ENCODE data around the gene MAP3K20.
"Not testable (repeated sequence)": the region's sequence is repeated elsewhere in the genome, so short reads cannot be mapped to it uniquely, and the experiment has no call there.

Gene MAP3K20

GRCh38 chr2:173193925-173194324 lies 118.3 kb downstream of the MAP3K20 start:
- no peak for DNase-seq (ENCODE audit: low read depth in 3 of 3, low spot score in 1 of 3)

- DNase-seq (ENCODE audit: low read depth in 3 of 3, low spot score in 1 of 3): no peak
Observed at GRCh38 chr2:173195100-173195499, 119.5 kb downstream of the MAP3K20 start.

- DNase-seq (ENCODE audit: low read depth in 3 of 3, low spot score in 1 of 3): no peak
Observed at GRCh38 chr2:173196080-173196479, 120.4 kb downstream of the MAP3K20 start.

- DNase-seq (ENCODE audit: low read depth in 3 of 3, low spot score in 1 of 3): no peak
Observed at GRCh38 chr2:173196638-173197037, 121.0 kb downstream of the MAP3K20 start.

GRCh38 chr2:173198327-173198726 lies 122.7 kb downstream of the MAP3K20 start:
- DNase-seq (ENCODE audit: low read depth in 3 of 3, low spot score in 1 of 3): no peak

GRCh38 chr2:173199294-173199693 lies 123.6 kb downstream of the MAP3K20 start:
- no peak for DNase-seq (ENCODE audit: low read depth in 3 of 3, low spot score in 1 of 3)

GRCh38 chr2:173202570-173202969 lies 126.9 kb downstream of the MAP3K20 start:
- no peak for DNase-seq (ENCODE audit: low read depth in 3 of 3, low spot score in 1 of 3)

- DNase-seq (ENCODE audit: low read depth in 3 of 3, low spot score in 1 of 3): no peak
Observed at GRCh38 chr2:173204316-173204715, 128.7 kb downstream of the MAP3K20 start.

GRCh38 chr2:173205375-173205774 lies 129.7 kb downstream of the MAP3K20 start:
- DNase-seq (ENCODE audit: low read depth in 3 of 3, low spot score in 1 of 3): no peak

GRCh38 chr2:173207124-173207523 lies 131.5 kb downstream of the MAP3K20 start:
- DNase-seq (ENCODE audit: low read depth in 3 of 3, low spot score in 1 of 3): not testable (repeated sequence)

- DNase-seq (ENCODE audit: low read depth in 3 of 3, low spot score in 1 of 3): peak in 1 of 3 donors; percentile 0
Observed at GRCh38 chr2:173210270-173211196, 134.9 kb downstream of the MAP3K20 start.

- DNase-seq (ENCODE audit: low read depth in 3 of 3, low spot score in 1 of 3): no peak
Observed at GRCh38 chr2:173213181-173213580, 137.5 kb downstream of the MAP3K20 start.

- DNase-seq (ENCODE audit: low read depth in 3 of 3, low spot score in 1 of 3): no peak
Observed at GRCh38 chr2:173214213-173214612, 138.6 kb downstream of the MAP3K20 start.

GRCh38 chr2:173215316-173215715 lies 139.7 kb downstream of the MAP3K20 start:
- no peak for DNase-seq (ENCODE audit: low read depth in 3 of 3, low spot score in 1 of 3)

GRCh38 chr2:173216051-173216450 lies 140.4 kb downstream of the MAP3K20 start:
- no peak for DNase-seq (ENCODE audit: low read depth in 3 of 3, low spot score in 1 of 3)

GRCh38 chr2:173216668-173217067 lies 141.0 kb downstream of the MAP3K20 start:
- DNase-seq (ENCODE audit: low read depth in 3 of 3, low spot score in 1 of 3): no peak

GRCh38 chr2:173217116-173217840 lies 141.6 kb downstream of the MAP3K20 start:
- no peak for DNase-seq (ENCODE audit: low read depth in 3 of 3, low spot score in 1 of 3)

GRCh38 chr2:173218326-173219056 lies 142.8 kb downstream of the MAP3K20 start:
- DNase-seq (ENCODE audit: low read depth in 3 of 3, low spot score in 1 of 3): no peak

- DNase-seq (ENCODE audit: low read depth in 3 of 3, low spot score in 1 of 3): no peak
Observed at GRCh38 chr2:173221132-173221695, 145.6 kb downstream of the MAP3K20 start.

GRCh38 chr2:173221937-173222594 lies 146.4 kb downstream of the MAP3K20 start:
- no peak for DNase-seq (ENCODE audit: low read depth in 3 of 3, low spot score in 1 of 3)

- no peak for DNase-seq (ENCODE audit: low read depth in 3 of 3, low spot score in 1 of 3)
Observed at GRCh38 chr2:173223871-173224270, 148.2 kb downstream of the MAP3K20 start.

Measured in stimulated activated CD4-positive, alpha-beta T cell treated with anti-CD3 and anti-CD28 coated beads, TNF-alpha, amount 100 ng/mL, for 1 hour (primary cell).